SK-N-SH (cell line): ENCODE data around the gene OCEL1. TPM values are rescaled to one million over a fixed set of nuclear protein-coding genes. Genes with fewer than 3 reads are reported as not detected.

Source experiments
- CTCF ChIA-PET: fragments of 300-600, 350-600 bp; formaldehyde crosslinking; extraction: SDS; loops from one replicate; lab custom pipeline; 2021; lab: Yijun Ruan, JAX
- POLR2A ChIA-PET: fragments of 350-600 bp; sonication (Branson Sonifier 250); formaldehyde crosslinking; extraction: SDS; loops from one replicate; lab custom pipeline; 2020; ENCODE audit warnings: antibody characterized with exemption, inconsistent platforms; lab: Yijun Ruan, JAX
- DNase-seq: peaks from one replicate; pipeline ENCODE4 v3.0.0; 2012
- H2AFZ ChIP-seq: fragments of 200-600 bp; sonication (generic); 2 replicates; pipeline ENCODE4 v1.8.1; 2016; ENCODE audit warnings: antibody characterized with exemption, mild to moderate bottlenecking, low read depth
- H3F3A ChIP-seq: fragments of 200-600 bp; sonication (generic); replicated peaks from 2 replicates; pipeline ENCODE3; 2016; ENCODE audit warnings: antibody characterized with exemption, mild to moderate bottlenecking; ENCODE audit not compliant: insufficient read depth
- H3K27ac ChIP-seq, 2 experiments: fragments of 200-500 bp in 1 of 2; fragments of 200-600 bp in 1 of 2; sonication (Bioruptor generic) in 1 of 2; sonication (generic), shearing (Covaris generic) in 1 of 2; 2 replicates each; pipeline versions ENCODE4 v1.5.1 to v1.6.1; 2014 to 2016; ENCODE audit warnings: low read depth in 2 of 2, inconsistent platforms in 1 of 2, low read length in 1 of 2, mild to moderate bottlenecking in 1 of 2, mixed read lengths in 1 of 2
- H3K27me3 ChIP-seq: fragments of 200-600 bp; sonication (generic), shearing (Covaris generic); 2 replicates; pipeline ENCODE4 v1.6.1; 2016; ENCODE audit warnings: mixed run types; ENCODE audit not compliant: insufficient read depth
- H3K36me3 ChIP-seq, 2 experiments: fragments of 200-500 bp in 1 of 2; fragments of 200-600 bp in 1 of 2; sonication (Bioruptor generic) in 1 of 2; sonication (generic) in 1 of 2; replicated peaks in 1 of 2; 2 replicates each; pipeline versions ENCODE3 to v1.5.1; 2014 to 2016; ENCODE audit warnings: low read length in 1 of 2, mild to moderate bottlenecking in 1 of 2; ENCODE audit not compliant: insufficient read depth in 2 of 2, control insufficient read depth in 1 of 2
- H3K4me1 ChIP-seq, 2 experiments: fragments of 200-500 bp in 1 of 2; fragments of 200-600 bp in 1 of 2; sonication (Bioruptor generic) in 1 of 2; sonication (generic), shearing (Covaris generic) in 1 of 2; 2 replicates each; pipeline versions ENCODE4 v1.5.1 to v1.6.1; 2014 to 2016; ENCODE audit warnings: low read depth in 1 of 2, low read length in 1 of 2, mixed run types in 1 of 2; ENCODE audit not compliant: insufficient read depth in 2 of 2, control insufficient read depth in 1 of 2
- H3K4me2 ChIP-seq: fragments of 200-600 bp; sonication (generic), shearing (Covaris generic); 2 replicates; pipeline ENCODE4 v1.6.1; 2017; ENCODE audit warnings: mixed run types
- H3K4me3 ChIP-seq, 2 experiments: fragments of 200-500 bp in 1 of 2; fragments of 200-600 bp in 1 of 2; sonication (Bioruptor generic) in 1 of 2; sonication (generic), shearing (Covaris generic) in 1 of 2; 2 replicates each; pipeline versions ENCODE4 v1.5.1 to v1.8.1; 2014 to 2016; ENCODE audit warnings: low read depth in 2 of 2, inconsistent platforms in 1 of 2, low read length in 1 of 2, mild to moderate bottlenecking in 1 of 2, mixed read lengths in 1 of 2, moderate library complexity in 1 of 2
- H3K79me2 ChIP-seq: fragments of 200-600 bp; sonication (generic); 2 replicates; pipeline ENCODE4 v1.8.1; 2017; ENCODE audit warnings: mild to moderate bottlenecking; ENCODE audit not compliant: insufficient read depth
- H3K9ac ChIP-seq: fragments of 200-600 bp; sonication (generic); 2 replicates; pipeline ENCODE4 v1.6.1; 2017; ENCODE audit warnings: mixed run types
- H3K9me2 ChIP-seq: fragments of 200-600 bp; sonication (generic); 2 replicates; pipeline ENCODE4 v1.6.1; 2017; ENCODE audit warnings: mixed run types
- H3K9me3 ChIP-seq: fragments of 200-600 bp; sonication (generic); 2 replicates; pipeline ENCODE4 v1.6.1; 2017; ENCODE audit warnings: mixed run types, mild to moderate bottlenecking, moderate library complexity
- H4K20me1 ChIP-seq: fragments of 200-600 bp; sonication (generic); 2 replicates; pipeline ENCODE4 v1.6.1; 2017; ENCODE audit warnings: mild to moderate bottlenecking, mixed run types; ENCODE audit not compliant: insufficient read depth
- CHD2 ChIP-seq: fragments of 150-350 bp; IDR thresholded peaks from 2 replicates; pipeline ENCODE4 v1.6.1; 2018; ENCODE audit warnings: low read length; ENCODE audit not compliant: partially characterized antibody
- ELF1 ChIP-seq: IDR thresholded peaks from 2 replicates; pipeline ENCODE4 v1.4.0; 2012
- FOSL2 ChIP-seq: IDR thresholded peaks from 2 replicates; pipeline ENCODE4 v1.4.0; 2012; ENCODE audit warnings: low read depth, mild to moderate bottlenecking, moderate library complexity, borderline replicate concordance
- FOXJ3 ChIP-seq: sonication (generic); formaldehyde crosslinking; IDR thresholded peaks from 2 replicates; pipeline ENCODE4 v1.5.1; 2020; ENCODE audit warnings: mild to moderate bottlenecking, missing genetic modification reagents
- GATA2 ChIP-seq: sonication (generic); formaldehyde crosslinking; IDR thresholded peaks from 2 replicates; pipeline ENCODE4 v1.5.0; 2020; ENCODE audit warnings: mild to moderate bottlenecking, missing genetic modification reagents
- RCOR1 ChIP-seq: fragments of 150-350 bp; IDR thresholded peaks from 2 replicates; pipeline ENCODE4 v1.6.1; 2017; ENCODE audit warnings: antibody characterized with exemption, low read length
- RXRA ChIP-seq: IDR thresholded peaks from 2 replicates; pipeline ENCODE4 v1.4.0; 2012; ENCODE audit warnings: low read depth, mild to moderate bottlenecking, borderline replicate concordance
- SIN3A ChIP-seq: IDR thresholded peaks from 2 replicates; pipeline ENCODE4 v1.6.1; 2012; ENCODE audit warnings: low read depth, mild to moderate bottlenecking, low read length, moderate library complexity, borderline replicate concordance
- TEAD4 ChIP-seq: IDR thresholded peaks from 2 replicates; pipeline ENCODE4 v1.4.0; 2012; ENCODE audit warnings: mild to moderate bottlenecking, borderline replicate concordance; ENCODE audit not compliant: insufficient read depth
- WGBS: methylation state at CpG from one replicate; pipeline ENCODE4 v1.1.6; 2017; ENCODE audit warnings: low lambda C conversion rate; 5-methylcytosine and 5-hydroxymethylcytosine counted together
- polyA plus RNA-seq, 3 experiments: library from polyadenylated mRNA; depleted of rRNA; stranded (reverse); fragments of >200 nt; gene quantifications; 2 replicates each; pipeline ENCODE4 v1.2.3, GENCODE V29; 2012
- TF ChIP-seq, protein P1 (sequence below): IDR thresholded peaks from 2 replicates; pipeline ENCODE4 v1.4.0; 2012; ENCODE audit warnings: low read depth, borderline replicate concordance
- TF ChIP-seq, protein P2 (sequence below): IDR thresholded peaks from 2 replicates; pipeline ENCODE4 v1.4.0; 2012; ENCODE audit warnings: low read depth, borderline replicate concordance

The OCEL1 gene
- polyA plus RNA-seq, 1 of the 3 experiments (the other 2 are of a cell fraction): 9.8 TPM

DNA sequence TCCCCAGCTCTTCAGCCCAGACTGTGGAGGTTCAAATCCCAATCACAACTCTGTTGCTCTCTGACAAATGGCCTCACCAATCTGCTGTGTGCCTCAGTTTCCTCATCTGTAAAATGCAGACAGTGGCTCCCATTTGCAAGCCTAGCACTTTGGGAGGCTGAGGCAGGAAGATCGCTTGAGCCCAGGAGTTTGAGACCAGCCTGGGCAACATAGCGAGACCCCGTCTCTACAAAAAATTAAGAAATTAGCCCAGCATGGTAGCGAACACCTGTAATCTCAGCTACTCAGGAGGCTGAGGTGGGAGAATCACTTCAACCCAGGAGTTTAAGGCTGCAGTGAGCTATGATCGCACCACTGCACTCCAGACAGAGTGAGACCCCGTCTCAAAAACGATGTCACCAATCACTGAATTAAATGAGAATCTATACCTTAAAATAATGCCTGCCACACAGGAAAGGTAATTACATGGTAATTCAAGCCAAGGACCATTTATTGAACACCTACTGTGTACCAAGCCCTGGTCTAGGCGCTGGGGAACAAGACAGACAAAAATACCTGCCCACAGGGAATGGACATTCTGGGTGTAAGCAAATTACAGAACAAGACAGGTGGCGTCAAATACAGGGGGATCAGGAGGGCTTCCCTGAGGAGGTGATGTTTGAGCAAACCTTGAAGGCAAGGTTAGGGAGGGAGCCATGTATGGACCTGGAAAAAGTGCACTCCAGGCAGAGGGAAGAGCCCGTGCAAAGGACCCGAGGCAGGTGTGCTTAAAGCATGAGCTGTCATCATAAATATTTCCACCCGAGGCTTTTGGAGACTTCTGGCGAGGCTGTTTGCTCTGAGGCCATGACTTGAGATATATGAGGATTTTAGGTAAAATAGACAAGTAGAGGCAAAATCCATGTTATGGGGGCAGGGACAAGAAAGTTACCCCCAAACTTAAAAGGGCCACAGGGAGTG lies 12.0 kb downstream of the OCEL1 start:
- H2AFZ ChIP-seq: no peak overlapping the region
- no peak overlapping the region for H3K27ac ChIP-seq
- H3K4me3 ChIP-seq: no peak overlapping the region
- H3K27me3 ChIP-seq: no peaks in the 10 kb centered on the region
- TF ChIP-seq RCOR1 (no peak), TEAD4 (no peak), RXRA (no peak), GATA2 (CRISPR knock-in tag) (no peak), SIN3A (no peak), FOXJ3 (CRISPR knock-in tag) (no peak), FOSL2 (no peak), CHD2 (no peak)
- TF ChIP-seq, protein P1, sequence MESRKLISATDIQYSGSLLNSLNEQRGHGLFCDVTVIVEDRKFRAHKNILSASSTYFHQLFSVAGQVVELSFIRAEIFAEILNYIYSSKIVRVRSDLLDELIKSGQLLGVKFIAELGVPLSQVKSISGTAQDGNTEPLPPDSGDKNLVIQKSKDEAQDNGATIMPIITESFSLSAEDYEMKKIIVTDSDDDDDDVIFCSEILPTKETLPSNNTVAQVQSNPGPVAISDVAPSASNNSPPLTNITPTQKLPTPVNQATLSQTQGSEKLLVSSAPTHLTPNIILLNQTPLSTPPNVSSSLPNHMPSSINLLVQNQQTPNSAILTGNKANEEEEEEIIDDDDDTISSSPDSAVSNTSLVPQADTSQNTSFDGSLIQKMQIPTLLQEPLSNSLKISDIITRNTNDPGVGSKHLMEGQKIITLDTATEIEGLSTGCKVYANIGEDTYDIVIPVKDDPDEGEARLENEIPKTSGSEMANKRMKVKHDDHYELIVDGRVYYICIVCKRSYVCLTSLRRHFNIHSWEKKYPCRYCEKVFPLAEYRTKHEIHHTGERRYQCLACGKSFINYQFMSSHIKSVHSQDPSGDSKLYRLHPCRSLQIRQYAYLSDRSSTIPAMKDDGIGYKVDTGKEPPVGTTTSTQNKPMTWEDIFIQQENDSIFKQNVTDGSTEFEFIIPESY: no peak
- TF ChIP-seq, protein P2, sequence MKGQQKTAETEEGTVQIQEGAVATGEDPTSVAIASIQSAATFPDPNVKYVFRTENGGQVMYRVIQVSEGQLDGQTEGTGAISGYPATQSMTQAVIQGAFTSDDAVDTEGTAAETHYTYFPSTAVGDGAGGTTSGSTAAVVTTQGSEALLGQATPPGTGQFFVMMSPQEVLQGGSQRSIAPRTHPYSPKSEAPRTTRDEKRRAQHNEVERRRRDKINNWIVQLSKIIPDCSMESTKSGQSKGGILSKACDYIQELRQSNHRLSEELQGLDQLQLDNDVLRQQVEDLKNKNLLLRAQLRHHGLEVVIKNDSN: no peak
- TF ChIP-seq, all 33 proteins: peak for 0
- WGBS: 93% methylated on average over 13 of the region's 13 CpGs
- no peak overlapping the region for H3K4me2 ChIP-seq
- ChIA-PET POLR2A (no interaction called here), CTCF (interaction anchor here (4.4 kb wide), 1 partner anchor 44 kb away, joined by 29 read pairs; the partner anchor contains the start of gene ANKLE1)
- peaks cover 29% of the 10 kb centered on the region for H4K20me1 ChIP-seq
- no peak for DNase-seq
- H3K9me2 ChIP-seq: no peaks in the 10 kb centered on the region
- no peak overlapping the region for H3K9ac ChIP-seq
- H3K4me1 ChIP-seq: peaks cover 13 to 25% of the 10 kb centered on the region in 2 experiments; a peak in 3 of 4 replicates
- peaks cover 16% of the 10 kb centered on the region for H3F3A ChIP-seq
- peaks cover 84% of the 10 kb centered on the region for H3K79me2 ChIP-seq
- peaks cover 7 to 8% of the 10 kb centered on the region in 2 experiments for H3K36me3 ChIP-seq
- no peaks in the 10 kb centered on the region for H3K9me3 ChIP-seq

DNA sequence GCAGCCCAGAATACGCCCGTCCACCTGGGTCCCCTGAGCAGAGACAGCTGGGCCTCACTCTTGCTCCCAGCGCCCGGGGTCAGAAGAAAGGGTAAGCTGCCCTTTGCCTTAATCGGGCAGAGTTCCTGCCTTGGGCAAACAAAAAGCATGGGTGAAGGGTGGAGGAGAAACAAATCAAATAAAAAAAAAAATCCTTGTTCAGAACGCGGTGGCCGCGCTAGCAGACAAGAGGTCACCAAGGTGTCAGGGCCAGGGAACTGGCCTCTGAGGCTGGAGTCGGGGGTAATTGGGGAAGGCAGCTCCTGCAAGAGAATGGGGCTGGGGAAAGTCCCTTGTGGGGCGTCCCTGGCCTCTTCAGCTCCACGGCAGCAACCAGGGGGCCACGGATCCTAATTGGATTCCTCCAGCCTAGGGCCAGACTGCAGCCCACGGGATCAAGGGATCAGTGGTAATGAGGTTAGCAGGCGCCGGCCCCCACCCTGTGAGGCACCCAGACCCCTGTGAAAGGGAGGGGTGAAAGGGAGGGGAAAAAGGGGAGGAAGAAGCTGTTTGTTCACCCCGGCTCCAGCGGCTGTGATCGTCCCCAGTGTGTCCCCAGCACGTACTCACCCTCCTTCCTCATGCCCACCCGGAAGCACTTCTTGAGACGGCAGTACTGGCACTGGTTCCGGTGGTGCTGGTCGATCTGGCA lies 14.2 kb downstream of the OCEL1 start:
- POLR2A ChIA-PET: no interaction called here

More for the DNA sequence above, 14.2 kb downstream of the OCEL1 start:
- Histone ChIP-seq H3K9me3 (no peaks in the 10 kb centered on the region), H3K4me2 (no peak overlapping the region), H3K36me3 (peaks cover 3 to 7% of the 10 kb centered on the region in 2 experiments), H3K27me3 (no peaks in the 10 kb centered on the region), H3K9me2 (no peaks in the 10 kb centered on the region), H3K9ac (no peak overlapping the region), H3K27ac (no peak overlapping the region), H2AFZ (no peak overlapping the region), H3K4me3 (no peak overlapping the region), H3F3A (peaks cover 20% of the 10 kb centered on the region), H3K4me1 (peaks cover 2 to 22% of the 10 kb centered on the region in 2 experiments; a peak in 2 of 4 replicates), H4K20me1 (peaks cover 16% of the 10 kb centered on the region; the same call in 1 of the 2 replicates), H3K79me2 (peaks cover 84% of the 10 kb centered on the region)
- DNase-seq: no peak
- no peak for TF ChIP-seq FOXJ3 (CRISPR knock-in tag)
- TF ChIP-seq ELF1: no peak
- CTCF ChIA-PET: no interaction called here
- WGBS: 79% methylated on average over 22 of the region's 24 CpGs
